8988T (cell line): ENCODE measurements around the gene FMO5.
"Not testable (repeated sequence)": the region's sequence is repeated elsewhere in the genome, so short reads cannot be mapped to it uniquely, and the experiment has no call there.

Experiments used
- DNase-seq: peaks from one replicate; pipeline ENCODE4 v3.0.0; 2011

The FMO5 gene

GRCh38 chr1:147238925-147239820 lies 14.0 kb upstream of the FMO5 start:
- no peak for DNase-seq

- no peak for DNase-seq
Observed at GRCh38 chr1:147238053-147238902, 13.1 kb upstream of the FMO5 start.

DNA sequence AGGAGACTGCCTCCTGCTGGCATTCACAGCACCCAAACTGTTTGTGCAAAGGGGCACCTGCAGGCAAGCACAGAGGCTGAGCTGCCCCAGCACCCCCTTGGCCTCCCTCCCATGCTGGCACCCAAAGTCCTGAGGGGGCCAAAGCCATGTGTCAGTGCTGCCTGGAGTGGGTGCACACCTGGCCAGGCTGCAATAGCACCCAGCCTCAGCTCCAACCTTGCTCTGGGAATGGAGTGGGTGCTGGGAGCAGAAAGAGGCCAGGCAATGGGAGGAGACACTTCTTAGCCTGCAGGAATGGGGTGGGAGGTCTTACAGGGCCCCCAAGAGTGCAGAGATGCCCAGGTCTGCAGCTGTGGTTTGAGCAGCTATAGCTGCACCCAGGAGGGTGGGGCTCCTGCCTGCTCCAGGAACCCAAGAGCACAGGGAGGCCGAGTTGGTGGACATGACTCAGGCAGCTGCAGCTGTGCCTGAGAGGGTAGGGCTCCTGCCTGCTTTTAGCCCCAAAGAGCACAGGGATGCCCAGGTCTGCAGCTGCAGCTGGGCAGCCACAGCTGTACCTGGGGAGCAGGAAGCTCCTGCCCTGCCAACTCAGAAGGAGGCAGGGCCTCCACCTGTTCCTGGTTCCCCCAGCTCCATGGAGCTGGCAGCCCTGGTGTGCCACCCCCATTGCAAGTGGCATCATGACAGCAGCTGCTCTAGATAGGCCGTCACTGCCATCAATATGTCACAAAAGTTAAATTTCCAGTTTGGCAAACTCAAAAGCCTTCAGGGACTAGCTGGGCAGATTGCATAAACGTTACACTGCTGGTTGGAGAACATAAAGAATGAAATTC lies 12.0 kb upstream of the FMO5 start:
- no peak for DNase-seq

GRCh38 chr1:147236448-147236847 lies 11.3 kb upstream of the FMO5 start:
- DNase-seq, result no peak

GRCh38 chr1:147235822-147236221 lies 10.7 kb upstream of the FMO5 start:
- no peak for DNase-seq

- DNase-seq, result not testable (repeated sequence)
Observed at GRCh38 chr1:147233903-147234302, 8.8 kb upstream of the FMO5 start.

DNA sequence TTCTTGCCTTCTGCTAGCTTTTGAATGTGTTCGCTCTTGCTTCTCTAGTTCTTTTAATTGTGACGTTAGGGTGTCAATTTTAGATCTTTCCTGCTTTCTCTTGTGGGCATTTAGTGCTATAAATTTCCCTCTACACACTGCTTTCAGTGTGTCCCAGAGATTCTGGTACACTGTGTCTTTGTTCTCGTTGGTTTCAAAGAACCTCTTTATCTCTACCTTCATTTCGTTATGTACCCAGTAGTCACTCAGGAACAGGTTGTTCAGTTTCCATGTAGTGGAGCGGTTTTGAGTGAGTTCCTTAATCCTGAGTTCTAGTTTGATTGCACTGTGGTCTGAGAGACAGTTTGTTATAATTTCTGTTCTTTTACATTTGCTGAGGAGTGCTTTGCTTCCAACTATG lies 5.9 kb upstream of the FMO5 start:
- DNase-seq, result not testable (repeated sequence)

DNA sequence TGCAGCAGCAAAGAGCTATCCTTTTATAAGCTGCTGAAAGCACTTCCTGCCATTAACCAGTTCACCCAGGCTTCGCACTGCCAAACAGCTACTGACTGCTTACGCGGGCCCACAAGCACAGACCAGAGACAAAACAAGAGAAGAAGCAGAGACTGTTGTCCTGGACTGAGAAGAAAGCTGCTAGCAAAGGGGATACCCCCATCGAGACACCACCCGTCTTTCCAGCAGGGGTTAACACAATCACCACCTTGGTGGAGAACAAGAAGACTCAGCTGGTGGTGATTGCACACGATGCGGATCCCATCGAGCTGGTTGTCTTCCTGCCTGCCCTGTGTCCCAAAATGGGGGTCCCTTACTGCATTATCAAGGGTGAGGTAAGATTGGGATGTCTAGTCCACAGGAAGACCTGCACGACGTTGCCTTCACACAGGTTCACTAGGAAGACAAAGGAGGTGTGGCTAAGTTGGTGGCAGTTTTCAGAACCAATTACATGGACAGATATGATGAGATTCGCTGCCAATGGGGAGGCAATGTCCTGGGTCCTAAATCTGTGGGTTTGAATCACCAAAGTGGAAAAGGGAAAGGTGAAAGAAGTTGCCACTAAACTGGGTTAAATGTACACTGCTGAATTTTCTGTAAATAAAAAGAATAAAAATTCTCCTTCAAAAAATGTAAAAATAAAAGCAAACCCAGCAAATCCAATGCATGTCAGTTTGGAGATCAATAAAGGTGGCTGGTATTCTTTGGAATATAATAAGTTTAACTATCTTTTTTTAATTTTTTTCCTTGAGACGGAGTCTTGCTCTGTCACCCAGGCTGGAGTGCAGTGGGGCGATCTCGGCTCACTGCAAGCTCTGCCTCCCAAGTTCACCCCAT lies 1.2 kb downstream of the FMO5 start:
- DNase-seq, result no peak

DNA sequence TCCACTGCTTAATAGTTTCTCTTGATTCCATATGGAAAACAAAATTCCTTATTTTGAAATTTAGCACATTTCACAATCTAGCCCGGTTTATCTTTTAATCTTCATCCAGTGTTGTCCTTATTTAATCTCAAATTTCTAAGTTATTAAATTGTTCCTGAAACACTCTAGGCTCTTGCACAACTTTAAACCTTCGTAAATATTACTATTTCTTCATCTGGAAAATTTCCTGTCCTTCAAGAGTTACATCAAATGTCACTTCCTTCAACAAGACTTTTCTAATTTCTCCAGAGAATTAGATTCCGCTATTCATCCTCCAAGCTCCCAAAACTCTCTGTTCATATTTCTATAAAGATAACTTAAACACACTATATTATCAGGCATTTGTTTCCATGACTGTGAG lies 6.5 kb downstream of the FMO5 start:
- DNase-seq, result no peak

DNA sequence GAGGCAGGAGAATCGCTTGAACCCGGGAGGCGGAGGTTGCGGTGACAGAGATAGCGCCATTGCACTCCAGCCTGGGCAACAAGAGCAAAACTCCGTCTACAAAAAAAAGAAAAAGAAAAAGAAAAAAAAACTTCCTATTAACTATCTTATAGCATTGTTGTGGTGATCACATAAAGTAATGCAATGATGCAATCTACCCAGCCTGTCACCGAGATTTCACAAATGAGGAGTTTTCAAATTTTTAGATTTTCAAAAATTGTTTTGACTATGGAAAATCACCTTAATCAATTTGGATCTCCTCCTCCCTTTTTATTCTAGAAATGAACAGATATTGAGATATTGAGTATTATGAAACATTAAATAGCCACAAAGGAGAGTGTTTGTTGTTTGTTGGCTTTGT lies 8.0 kb downstream of the FMO5 start:
- DNase-seq, result no peak

- DNase-seq, result no peak
Observed at GRCh38 chr1:147216124-147216523, 9.0 kb downstream of the FMO5 start.

- DNase-seq, result no peak
Observed at GRCh38 chr1:147215540-147215916, 9.6 kb downstream of the FMO5 start.

DNA sequence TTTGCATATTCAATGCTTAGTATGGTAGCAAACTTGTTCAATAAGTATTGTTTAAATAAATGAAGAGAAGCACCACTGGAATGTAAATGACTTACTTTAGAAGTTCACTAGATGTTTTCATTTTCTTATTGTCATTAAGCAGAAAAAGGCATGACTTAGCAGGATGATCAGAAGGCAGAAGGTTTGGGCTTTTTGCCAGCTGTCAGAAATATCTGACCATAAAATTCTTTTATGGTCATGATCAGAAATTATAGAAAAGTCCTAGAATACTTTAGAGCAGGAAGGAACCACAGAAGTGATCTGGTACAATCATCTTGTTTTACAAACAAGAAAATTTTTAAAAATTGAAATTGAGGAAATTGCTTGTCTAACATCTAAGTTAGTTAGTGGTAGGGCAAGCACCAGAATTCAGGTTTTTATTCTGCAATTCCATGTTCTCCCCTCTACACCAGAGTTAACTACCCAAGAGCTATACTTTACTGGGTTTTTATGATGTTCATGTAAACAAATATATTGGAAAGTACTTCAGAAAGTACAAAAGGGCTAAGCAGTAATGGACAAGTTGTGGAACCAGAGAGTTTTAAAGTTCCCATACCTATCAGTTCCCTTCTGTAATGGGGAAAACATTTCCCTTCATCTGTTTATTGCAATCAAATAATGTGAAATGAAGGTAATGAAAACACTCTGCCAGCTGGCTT lies 10.1 kb downstream of the FMO5 start:
- no peak for DNase-seq

DNA sequence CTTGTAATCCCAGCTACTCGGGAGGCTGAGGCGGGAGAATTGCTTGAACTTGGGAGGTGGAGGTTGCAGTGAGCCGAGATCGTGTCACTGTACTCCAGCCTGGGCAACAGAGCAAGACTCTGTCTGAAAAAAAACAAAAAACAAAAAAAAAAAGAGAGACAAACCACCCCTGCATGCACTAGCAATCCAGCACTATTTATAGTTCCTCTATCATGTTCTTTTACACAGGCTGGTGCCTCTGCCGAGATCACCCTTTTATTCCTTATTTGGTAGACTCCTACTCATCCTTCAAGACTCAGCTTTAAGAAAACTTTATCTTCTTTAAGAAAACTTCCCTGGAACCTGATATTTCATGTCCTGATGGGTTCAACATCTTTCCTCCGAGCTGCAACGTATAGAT lies 10.8 kb downstream of the FMO5 start:
- DNase-seq, result no peak

- no peak for DNase-seq
Observed at GRCh38 chr1:147213271-147213670, 11.9 kb downstream of the FMO5 start.

DNA sequence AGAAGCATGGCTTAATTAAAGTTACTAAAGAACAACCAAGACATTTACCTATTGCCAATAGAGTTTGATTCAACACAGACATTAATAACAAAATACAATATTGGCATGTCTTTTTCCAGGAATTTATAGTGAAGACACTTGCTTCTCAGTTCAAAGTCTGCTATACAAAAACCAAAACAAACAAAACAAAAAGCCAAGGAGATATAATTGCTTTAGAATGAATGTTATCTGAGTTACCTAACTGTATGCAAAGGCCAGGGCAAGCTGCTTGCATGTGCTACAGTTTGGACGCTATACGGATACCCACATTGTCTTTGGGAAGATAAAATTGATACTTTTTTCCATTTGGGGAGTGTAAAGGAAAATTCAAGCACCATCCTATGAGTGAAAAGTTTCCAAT lies 13.6 kb downstream of the FMO5 start:
- DNase-seq, result no peak

DNA sequence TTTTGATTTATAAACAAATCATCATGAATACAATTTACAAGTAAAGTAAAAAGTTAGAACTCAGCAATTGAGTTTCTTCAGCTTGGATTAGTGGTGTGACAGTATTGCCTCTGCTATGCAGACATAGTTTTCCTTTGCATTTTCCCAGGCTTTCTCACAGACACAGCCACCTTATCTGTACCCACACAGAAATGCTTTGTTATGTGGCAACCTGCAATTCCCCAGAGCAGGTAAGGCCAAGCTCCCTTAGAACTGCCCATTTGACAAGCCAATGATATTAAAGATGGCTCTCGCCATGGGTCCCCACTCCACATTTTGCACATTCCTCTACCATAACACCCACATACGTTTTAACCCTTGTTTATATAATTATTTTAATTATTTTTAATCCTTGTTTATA lies 14.2 kb downstream of the FMO5 start:
- DNase-seq, result no peak

GRCh38 chr1:147209825-147210821 lies 15.0 kb downstream of the FMO5 start:
- no peak for DNase-seq

GRCh38 chr1:147208619-147209018 lies 16.5 kb downstream of the FMO5 start:
- no peak for DNase-seq

- DNase-seq, result no peak
Observed at GRCh38 chr1:147207192-147207591, 17.9 kb downstream of the FMO5 start.
